Measurements from ENCODE around the gene INIP.
"Not testable (repeated sequence)": the region's sequence is repeated elsewhere in the genome, so short reads cannot be mapped to it uniquely, and the experiment has no call there.

Gene INIP

GRCh38 chr9:112734892-112735291 is 17.0 kb upstream of the INIP start:
- no peak for DNase-seq

DNA sequence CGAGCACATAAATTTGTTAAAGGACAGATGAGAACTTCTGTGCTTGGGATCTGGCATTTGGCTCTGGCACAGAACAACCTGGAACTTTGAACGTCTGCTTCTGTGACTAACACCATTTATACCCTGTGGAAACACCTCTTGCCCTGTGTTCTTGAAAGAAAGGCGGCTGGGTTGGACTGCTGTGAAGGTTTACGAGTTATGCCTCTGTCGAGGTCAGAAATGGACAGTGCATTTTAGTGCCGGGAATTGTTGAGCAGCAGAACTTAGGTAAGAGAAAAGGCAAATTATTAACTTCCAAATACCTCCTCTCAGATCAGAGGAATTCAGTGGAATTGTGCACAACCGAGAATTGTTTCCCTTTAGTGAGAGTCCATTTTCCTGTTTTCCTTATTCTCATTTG is 14.1 kb upstream of the INIP start:
- DNase-seq: no peak

GRCh38 chr9:112728401-112728800 is 10.5 kb upstream of the INIP start:
- DNase-seq: no peak

DNA sequence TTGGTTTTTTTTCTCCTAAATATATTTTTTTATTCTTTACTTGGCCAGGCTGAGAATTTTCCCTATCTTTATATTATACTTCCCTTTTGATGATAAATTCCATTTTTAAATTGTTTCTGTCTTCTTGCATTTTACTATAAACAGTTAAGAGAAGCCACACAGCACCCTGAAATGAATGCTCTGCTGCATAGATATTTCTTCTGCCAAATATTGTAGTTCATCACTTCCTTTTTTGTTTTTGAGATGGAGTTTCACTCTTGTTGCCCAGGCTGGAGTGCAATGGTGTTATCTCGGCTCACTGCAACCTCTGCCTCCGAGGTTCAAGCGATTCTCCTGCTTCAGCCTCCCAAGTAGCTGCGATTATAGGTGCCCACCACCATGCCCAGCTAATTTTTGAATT is 8.5 kb upstream of the INIP start:
- no peak for DNase-seq

DNA sequence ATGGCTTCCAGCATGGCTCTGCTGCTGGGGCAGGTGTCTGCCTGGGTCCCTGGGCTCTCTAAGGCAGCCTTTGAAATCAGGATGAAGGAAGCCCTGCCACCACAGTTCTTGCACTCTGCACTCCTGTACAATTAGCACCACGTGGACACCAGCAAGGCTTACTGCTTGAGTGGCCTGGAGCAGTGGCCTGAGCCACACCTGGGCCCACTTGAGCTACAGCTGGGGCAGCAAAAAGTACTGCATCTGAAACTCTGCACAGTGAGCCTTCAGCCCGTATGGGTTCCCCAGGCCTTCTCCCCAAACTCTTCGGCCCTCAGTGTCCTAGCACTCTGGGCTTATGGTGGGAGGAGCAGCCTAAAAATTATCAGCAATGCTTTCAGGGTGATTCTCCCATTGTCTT is 8.0 kb upstream of the INIP start:
- DNase-seq: no peak

GRCh38 chr9:112722749-112723148 is 4.8 kb upstream of the INIP start:
- not testable (repeated sequence) for DNase-seq

DNA sequence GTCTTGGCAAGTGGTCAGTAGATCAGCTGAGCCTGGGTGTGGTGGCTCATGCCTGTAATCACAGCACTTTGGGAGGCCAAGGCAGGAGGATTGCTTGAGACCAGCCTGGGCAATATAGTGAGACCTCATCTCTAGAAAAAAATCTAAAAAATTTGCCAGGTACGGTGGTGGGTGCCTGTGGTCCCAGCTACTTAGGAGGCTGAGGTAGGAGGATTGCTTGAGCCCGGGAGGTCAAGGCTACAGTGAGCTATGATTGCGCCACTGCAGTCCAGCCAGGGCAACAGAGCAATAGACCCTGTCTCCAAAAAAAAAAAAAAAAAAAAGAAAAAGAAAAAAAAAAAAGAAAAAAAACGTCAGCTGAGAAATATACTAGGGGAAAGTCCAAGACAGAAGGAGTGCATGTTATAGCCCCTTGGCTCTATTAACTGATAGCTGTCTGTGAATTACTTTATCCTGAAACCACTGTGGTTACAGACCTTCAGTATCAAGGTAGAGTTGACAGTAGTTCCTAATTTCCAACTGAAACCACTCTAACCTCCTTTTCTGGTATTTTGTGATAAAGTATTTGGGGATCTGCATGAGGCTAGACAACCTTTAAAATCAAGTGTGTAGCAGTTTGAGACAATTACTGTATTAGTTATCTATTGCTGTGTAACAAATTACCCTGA is 2.3 kb upstream of the INIP start:
- peak; percentile 26 for DNase-seq

- no peak for DNase-seq
These were observed 1.8 kb upstream of the INIP start for GRCh38 chr9:112719696-112720095.

DNA sequence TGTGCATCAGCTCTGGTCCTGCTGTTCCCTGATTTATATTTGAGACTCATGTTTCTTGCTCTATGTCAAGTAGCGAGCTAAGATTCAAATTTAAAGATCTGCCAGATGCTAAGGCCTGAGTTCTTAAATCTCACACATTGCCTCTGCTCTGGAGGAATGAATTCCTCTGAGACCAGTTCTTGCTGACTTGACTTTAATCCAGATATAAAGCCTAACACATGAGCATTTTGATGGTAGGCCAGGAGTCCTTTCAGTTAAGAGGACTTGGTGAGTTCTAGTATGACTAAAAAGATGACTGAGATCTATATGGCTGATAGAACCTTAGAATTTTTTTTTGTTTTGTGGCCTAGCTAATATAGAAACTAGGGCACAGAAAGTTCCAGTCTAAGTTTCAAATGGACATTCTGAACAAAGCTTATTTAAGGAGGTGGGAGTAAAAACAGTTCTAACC is 1.3 kb upstream of the INIP start:
- DNase-seq: no peak

DNA sequence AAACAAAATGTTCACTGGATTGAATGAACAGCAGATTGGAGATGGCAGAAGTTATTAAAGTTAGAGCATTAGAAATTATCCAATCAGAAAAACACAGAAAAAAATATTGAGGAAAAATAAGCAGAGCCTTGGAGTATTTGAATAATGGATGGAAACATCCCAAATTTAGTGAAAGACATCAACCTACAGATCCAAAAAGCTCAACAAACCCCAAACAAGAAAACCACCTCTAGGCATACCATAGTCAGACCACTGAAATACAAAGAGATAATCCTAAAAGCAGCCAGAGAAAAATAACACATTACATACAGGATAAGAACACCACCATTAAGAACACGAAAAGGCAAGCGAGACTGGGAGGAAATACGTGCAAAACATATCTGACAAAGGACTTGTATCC is 5.2 kb downstream of the INIP start:
- DNase-seq: no peak

- peak; percentile 56 for DNase-seq
These were observed 6.7 kb downstream of the INIP start for GRCh38 chr9:112711050-112711689.

DNA sequence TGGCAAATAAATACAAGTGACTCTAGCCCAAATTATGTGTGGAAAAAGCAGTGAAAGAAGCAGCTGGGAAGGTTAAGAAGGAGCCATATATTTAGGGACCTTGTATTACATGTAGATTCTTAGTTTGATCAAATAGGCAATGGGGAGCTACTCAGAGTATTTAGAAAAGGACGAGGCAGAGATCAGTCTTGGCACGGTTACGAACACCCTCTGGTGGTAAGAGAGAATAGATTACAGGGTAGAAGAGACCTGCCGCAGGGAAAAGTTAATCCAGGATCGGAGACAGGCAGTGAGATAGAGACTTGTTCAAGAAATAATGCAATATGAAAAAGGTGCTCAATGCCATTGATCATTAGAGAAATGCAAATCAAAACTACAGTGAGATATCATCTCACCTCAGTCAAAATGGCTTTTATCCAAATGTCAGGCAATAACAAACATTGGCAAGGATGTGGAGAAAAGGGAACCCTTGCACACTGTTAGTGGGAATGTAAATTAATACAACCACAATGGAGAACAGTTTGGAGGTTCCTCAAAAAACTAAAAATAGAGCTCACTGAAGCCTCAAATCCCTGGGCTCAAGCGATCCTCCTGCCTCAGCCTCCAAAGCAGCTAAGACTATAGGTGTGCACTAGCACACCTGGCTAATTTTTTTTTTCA is 12.0 kb downstream of the INIP start:
- peak; percentile 21 for DNase-seq

DNA sequence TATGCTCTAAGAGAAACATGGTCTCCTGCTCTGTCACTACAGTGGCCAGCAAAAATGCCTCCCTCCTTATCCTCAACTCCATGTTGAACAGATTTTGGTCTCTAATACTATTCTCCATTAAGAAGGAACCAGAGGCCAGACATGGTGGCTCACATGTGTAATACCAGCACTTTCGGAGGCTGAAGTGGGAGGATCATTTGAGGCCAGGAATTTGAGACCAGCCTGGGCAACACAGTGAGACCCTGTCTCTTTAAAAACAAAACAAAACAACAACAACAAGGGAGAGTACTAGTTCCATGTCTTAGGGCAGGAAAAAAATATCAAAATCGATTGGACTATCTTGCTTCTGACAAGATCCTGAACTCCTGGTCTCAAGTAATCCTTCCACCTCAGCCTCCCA is 14.6 kb downstream of the INIP start:
- no peak for DNase-seq

DNA sequence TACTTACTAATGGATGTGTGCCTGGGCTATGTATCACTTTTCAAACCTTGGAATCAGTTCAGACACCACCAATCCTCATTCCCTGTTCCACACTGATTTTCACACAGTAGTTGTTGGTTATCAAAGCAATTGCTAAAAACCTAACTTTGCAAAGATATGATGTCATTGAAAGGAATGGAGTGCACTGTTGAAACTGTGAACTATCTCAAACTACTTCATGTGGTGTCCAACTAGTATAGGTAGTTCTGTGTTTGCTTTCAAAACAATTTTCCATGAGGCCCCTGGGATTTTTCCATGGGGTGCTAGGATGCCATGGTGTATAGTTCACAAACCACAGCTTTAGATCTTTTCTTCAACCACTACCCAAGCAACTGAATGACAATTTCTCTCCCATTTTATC is 17.8 kb downstream of the INIP start:
- no peak for DNase-seq

DNA sequence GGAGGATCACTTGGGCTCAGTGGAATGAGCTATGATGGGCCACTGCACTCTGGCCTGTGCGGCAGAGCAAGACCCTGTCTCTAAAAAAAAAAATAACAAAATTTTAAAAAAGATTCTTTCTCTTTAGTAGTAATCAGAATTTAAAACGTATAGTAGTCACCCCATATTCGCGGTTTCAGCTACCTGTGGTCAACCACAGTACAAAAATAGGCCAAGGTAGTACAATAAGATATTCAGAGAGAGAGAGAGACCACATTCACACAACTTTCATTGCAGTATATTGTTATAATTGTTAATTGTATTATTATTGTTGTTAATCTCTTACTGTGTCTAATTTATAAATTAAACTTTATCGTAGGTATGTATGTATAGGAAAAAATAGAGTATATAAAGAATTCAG is 18.7 kb downstream of the INIP start:
- no peak for DNase-seq

GRCh38 chr9:112696461-112696860 is 21.5 kb downstream of the INIP start:
- DNase-seq: no peak

GRCh38 chr9:112694706-112695555 is 23.0 kb downstream of the INIP start:
- DNase-seq: no peak

- no peak for DNase-seq
These were observed 28.7 kb downstream of the INIP start for GRCh38 chr9:112689161-112689740.

DNA sequence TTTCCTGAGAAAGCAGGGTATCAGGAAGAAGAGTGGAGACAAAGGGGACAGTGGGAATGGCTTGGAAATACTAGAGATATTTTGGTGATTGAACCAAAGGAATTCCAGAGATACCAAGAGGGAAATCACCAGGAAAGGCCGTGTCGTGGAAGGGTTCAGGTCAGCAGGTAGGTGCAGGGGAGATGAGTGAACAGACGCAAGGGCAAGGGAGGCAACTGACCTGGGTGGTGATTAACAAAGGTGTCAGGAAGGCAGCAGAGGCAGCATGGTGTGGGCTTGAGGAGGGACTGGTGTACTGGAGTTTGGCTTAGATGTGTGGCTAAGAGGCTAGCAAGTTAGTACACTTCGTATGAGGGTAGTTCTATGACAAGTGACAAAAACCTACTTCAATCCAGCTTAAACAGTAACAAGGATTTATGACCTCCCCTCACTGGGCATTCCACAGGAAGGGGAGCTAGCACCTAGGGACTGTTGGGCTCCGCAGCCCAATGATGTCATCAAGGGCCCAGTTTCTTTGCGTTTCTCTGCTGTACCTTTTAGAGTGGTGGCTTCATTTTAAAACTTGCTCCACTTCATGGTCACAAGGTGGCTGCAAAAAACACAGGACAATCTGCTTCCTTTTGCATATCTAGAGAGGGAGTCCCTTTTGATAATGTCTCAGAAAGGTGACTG is 37.0 kb downstream of the INIP start:
- no peak for DNase-seq

GRCh38 chr9:112677040-112677439 is 40.9 kb downstream of the INIP start:
- DNase-seq: no peak

DNA sequence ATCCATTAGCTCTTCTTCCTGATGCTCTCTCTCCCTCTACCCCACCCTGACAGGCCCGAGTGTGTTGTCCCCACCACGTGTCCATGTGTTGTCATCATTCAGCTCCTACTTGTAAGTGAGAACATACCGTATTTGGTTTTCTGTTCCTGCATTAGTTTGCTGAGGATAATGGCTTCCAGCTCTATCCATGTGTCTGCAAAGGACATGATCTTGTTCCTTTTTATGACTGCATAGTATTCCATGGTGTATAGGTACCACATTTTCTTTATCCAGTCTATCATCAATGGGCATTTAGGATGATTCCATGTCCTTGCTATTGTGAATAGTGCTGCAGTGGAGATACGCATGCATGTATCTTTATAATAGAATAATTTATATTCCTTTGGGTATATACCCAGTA is 44.7 kb downstream of the INIP start:
- DNase-seq: not testable (repeated sequence)

DNA sequence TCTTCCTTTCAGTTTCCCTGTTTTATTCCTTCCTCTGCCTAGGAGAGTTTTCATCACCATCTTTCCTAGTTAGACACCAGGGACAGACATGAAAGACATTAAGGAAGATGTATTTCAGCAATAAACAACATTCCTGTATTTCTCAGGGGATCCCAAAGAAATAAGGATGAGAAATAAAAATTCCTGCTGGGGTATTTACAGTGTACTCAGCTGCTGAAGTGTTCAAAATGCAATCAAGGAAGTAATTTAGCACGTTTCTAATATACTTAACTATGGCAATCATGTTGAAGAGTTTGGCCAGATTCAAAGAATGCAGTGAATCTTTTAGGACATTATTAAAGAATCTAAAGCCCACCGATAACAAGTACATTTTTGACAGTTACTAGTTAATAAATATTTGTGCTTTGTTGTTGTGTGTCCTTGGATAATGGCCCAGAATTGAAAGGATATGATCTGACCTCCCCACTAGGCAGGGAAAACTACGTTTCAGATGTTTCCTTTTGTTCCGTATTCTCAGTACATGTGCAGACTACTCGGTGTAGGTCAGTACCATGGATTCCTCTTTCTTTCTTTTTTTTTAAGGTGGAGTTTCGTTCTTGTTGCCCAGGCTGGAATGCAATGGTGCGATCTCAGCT is 46.8 kb downstream of the INIP start:
- no peak for DNase-seq

Measured in hematopoietic multipotent progenitor cell treated with erythropoietin and hydrocortisone succinate and interleukin-3 and kit ligand, for 6 days (in vitro differentiated cells).